Activated CD4-positive, alpha-beta T cell treated with anti-CD3 and anti-CD28 coated beads, Interleukin-2, amount 50 U/mL, for 4 hours (primary cell): ENCODE measurements around the gene C5AR2.
A peak's percentile ranks its signal among the peaks of the same experiment; 100 is the strongest.
"Not testable (repeated sequence)": the region's sequence is repeated elsewhere in the genome, so short reads cannot be mapped to it uniquely, and the experiment has no call there.

Experiments used
- DNase-seq, 2 experiments: peaks; one replicate each; pipeline ENCODE4 v3.0.0-alpha.2; 2020

C5AR2 gene

GRCh38 chr19:47331931-47332547, at the start of gene C5AR2:
Gene C5AR2 (plus strand): TSS chr19:47332175. CDS start chr19:47340800, 8,625 bp downstream.
- DNase-seq: no peak

- DNase-seq: no peak
Observed at GRCh38 chr19:47283405-47284059, 48.4 kb upstream of the C5AR2 start.

GRCh38 chr19:47284324-47284899, 47.6 kb upstream of the C5AR2 start:
- DNase-seq: peak in 1 of 2 experiments; percentile 25

- peak; percentile 65 to 69 for DNase-seq
Observed at GRCh38 chr19:47296036-47296435, 35.9 kb upstream of the C5AR2 start.

- DNase-seq: not testable (repeated sequence)
Observed at GRCh38 chr19:47300867-47301266, 31.1 kb upstream of the C5AR2 start.

- DNase-seq: no peak
Observed at GRCh38 chr19:47302249-47302648, 29.7 kb upstream of the C5AR2 start.

- DNase-seq: no peak
Observed at GRCh38 chr19:47303966-47304365, 28.0 kb upstream of the C5AR2 start.

GRCh38 chr19:47305309-47305751, 26.6 kb upstream of the C5AR2 start:
- DNase-seq: peak; percentile 45 to 53

- no peak for DNase-seq
Observed at GRCh38 chr19:47306303-47306702, 25.7 kb upstream of the C5AR2 start.

- no peak for DNase-seq
Observed at GRCh38 chr19:47309038-47309437, 22.9 kb upstream of the C5AR2 start.

GRCh38 chr19:47309608-47310007, 22.4 kb upstream of the C5AR2 start, which contains the start of gene C5AR1:
Gene C5AR1 (plus strand): TSS chr19:47309861. CDS start chr19:47309896, 35 bp downstream.
- no peak for DNase-seq

GRCh38 chr19:47310323-47310722, 21.7 kb upstream of the C5AR2 start:
- DNase-seq: no peak

GRCh38 chr19:47310819-47311218, 21.2 kb upstream of the C5AR2 start:
- no peak for DNase-seq

GRCh38 chr19:47312366-47313006, 19.5 kb upstream of the C5AR2 start:
- no peak for DNase-seq

GRCh38 chr19:47313754-47314295, 18.1 kb upstream of the C5AR2 start:
- DNase-seq: no peak

GRCh38 chr19:47315125-47315821, 16.7 kb upstream of the C5AR2 start:
- DNase-seq: no peak

- DNase-seq: no peak
Observed at GRCh38 chr19:47316513-47316912, 15.5 kb upstream of the C5AR2 start.

GRCh38 chr19:47319923-47320871, 11.8 kb upstream of the C5AR2 start:
- no peak for DNase-seq

GRCh38 chr19:47321630-47322029, 10.3 kb upstream of the C5AR2 start:
- DNase-seq: no peak

GRCh38 chr19:47322058-47322457, 9.9 kb upstream of the C5AR2 start:
- DNase-seq: no peak

- DNase-seq: no peak
Observed at GRCh38 chr19:47323409-47323808, 8.6 kb upstream of the C5AR2 start.

GRCh38 chr19:47323872-47324271, 8.1 kb upstream of the C5AR2 start:
- DNase-seq: no peak
